ENCODE data around the gene CBFA2T3.

CBFA2T3 gene

GRCh38 chr16:89001117-89002027 lies 24.4 kb upstream of the CBFA2T3 start:
- Histone ChIP-seq H3K4me1 (ENCODE audit: control insufficient read depth, insufficient read depth, low read length) (peaks cover 4% of the 10 kb centered on the region), H3K36me3 (ENCODE audit: control insufficient read depth, insufficient read depth, low read length) (no peaks in the 10 kb centered on the region), H3K4me3 (ENCODE audit: low read depth, low read length) (peak overlapping the region; percentile 18), H3K27me3 (ENCODE audit: control insufficient read depth, insufficient read depth, low read length) (peaks cover 16% of the 10 kb centered on the region), H3K9me3 (ENCODE audit: control insufficient read depth, insufficient read depth, low read length) (peaks cover 5% of the 10 kb centered on the region), H3K9ac (ENCODE audit: low read depth, low read length) (no peak overlapping the region)

GRCh38 chr16:89000207-89000959 lies 23.4 kb upstream of the CBFA2T3 start:
- peaks cover 4% of the 10 kb centered on the region for H3K4me1 ChIP-seq (ENCODE audit: control insufficient read depth, insufficient read depth, low read length)
- no peak overlapping the region for H3K9ac ChIP-seq (ENCODE audit: low read depth, low read length)
- H3K27me3 ChIP-seq (ENCODE audit: control insufficient read depth, insufficient read depth, low read length), result peaks cover 16% of the 10 kb centered on the region
- no peaks in the 10 kb centered on the region for H3K36me3 ChIP-seq (ENCODE audit: control insufficient read depth, insufficient read depth, low read length)
- peak overlapping the region; percentile 49 for H3K4me3 ChIP-seq (ENCODE audit: low read depth, low read length)
- H3K9me3 ChIP-seq (ENCODE audit: control insufficient read depth, insufficient read depth, low read length), result peaks cover 5% of the 10 kb centered on the region

DNA sequence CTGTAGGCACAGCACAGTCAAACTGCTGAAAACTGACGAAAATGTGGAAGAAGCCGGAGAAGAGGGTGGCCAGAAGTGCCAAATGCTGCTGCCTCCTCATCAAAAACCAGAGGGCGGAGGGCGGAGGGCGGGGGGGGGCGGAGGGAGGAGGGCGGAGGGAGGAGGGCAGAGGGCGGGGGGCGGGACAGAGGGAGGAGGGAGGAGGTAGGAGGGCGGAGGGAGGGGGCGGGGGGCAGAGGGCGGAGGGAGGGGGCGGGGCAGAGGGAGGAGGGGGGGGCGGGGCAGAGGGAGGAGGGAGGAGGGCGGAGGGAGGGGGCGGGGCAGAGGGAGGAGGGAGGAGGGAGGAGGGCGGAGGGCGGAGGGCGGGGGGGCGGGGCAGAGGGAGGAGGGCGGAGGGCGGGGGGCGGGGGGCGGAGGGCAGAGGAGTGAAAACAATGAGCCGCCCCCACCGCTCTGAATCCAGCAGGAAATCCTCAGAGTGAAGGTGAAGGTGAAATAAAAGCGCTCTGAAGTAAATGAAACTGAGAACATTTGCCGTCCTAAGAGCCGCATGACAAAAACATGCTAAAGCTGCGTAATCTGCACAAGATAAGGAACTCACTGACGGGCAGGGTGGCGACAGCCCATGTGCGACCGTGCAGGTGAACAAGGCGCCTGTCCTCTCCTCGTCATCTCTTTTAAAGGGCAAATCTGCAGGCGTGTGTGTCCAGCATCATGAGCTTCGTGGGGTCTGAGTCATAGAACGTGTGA lies 22.6 kb upstream of the CBFA2T3 start:
- H3K36me3 ChIP-seq (ENCODE audit: control insufficient read depth, insufficient read depth, low read length), result no peaks in the 10 kb centered on the region
- H3K9me3 ChIP-seq (ENCODE audit: control insufficient read depth, insufficient read depth, low read length), result peaks cover 5% of the 10 kb centered on the region
- H3K4me3 ChIP-seq (ENCODE audit: low read depth, low read length), result peak overlapping the region; percentile 49
- H3K4me1 ChIP-seq (ENCODE audit: control insufficient read depth, insufficient read depth, low read length), result peaks cover 4% of the 10 kb centered on the region
- peaks cover 16% of the 10 kb centered on the region for H3K27me3 ChIP-seq (ENCODE audit: control insufficient read depth, insufficient read depth, low read length)
- H3K9ac ChIP-seq (ENCODE audit: low read depth, low read length), result no peak overlapping the region

DNA sequence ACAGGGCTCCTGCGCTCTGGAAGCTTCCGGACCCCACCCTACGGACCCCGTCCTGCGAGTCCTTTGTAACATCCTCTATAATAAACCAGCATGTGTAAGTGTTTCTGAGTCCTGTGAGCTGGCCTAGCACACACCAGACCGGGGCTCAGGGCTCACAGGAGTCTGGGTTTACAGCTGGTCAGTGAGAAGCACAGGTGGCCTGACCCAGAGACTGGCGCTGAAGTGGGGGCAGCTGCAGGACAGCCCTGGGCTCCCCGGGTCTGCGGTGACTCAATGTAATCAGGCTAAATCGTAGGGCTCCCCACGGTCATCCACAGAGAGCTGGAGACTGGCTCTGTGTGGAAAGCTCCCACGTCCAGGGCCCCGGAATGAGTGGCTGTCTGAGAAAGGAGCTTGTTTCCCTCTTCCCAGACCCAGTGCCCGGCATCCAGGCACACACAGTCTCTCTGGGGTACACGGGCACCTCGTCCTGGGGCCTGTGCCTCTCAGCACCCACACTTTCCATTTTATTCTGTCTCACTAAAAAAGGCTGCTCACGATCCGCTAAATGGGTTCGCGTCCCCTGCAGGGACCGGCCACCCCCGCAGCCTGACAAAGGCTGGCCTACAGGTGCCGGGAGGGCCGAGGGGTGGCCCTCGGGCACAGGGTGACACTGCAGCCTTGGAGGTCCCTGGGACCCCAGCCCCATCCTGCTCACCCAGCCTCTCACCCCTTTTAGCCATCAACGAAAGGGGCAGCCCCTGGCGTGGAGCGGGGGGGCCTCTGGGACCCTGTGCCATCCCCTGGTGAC lies 18.9 kb upstream of the CBFA2T3 start:
- Histone ChIP-seq H3K4me3 (ENCODE audit: low read depth, low read length) (no peak overlapping the region), H3K27me3 (ENCODE audit: control insufficient read depth, insufficient read depth, low read length) (peaks cover 10% of the 10 kb centered on the region), H3K4me1 (ENCODE audit: control insufficient read depth, insufficient read depth, low read length) (peaks cover 4% of the 10 kb centered on the region), H3K9ac (ENCODE audit: low read depth, low read length) (no peak overlapping the region), H3K36me3 (ENCODE audit: control insufficient read depth, insufficient read depth, low read length) (no peaks in the 10 kb centered on the region), H3K9me3 (ENCODE audit: control insufficient read depth, insufficient read depth, low read length) (peaks cover 5% of the 10 kb centered on the region)

DNA sequence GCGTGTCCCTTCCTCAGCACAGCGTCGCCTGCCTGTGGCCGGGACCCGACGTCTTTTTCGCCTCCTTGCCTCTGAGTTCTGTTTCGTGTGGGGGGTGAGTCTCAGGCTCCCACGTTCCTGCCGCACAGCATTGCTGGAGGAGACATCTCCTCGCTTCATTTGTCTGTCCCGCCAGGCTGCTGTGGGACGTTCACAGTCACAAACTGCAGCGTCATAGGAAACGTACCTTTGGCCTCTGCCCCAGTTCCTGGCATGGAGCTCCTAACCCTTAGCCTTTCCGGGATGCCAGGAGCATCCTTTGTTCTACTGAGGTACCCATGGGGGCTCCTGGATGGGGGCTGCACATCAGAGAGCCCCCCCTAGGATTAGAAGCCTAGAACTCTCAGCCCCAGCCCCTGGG lies 18.2 kb upstream of the CBFA2T3 start:
- Histone ChIP-seq H3K36me3 (ENCODE audit: control insufficient read depth, insufficient read depth, low read length) (no peaks in the 10 kb centered on the region), H3K27me3 (ENCODE audit: control insufficient read depth, insufficient read depth, low read length) (peaks cover 3% of the 10 kb centered on the region), H3K9me3 (ENCODE audit: control insufficient read depth, insufficient read depth, low read length) (peaks cover 5% of the 10 kb centered on the region), H3K4me3 (ENCODE audit: low read depth, low read length) (no peak overlapping the region), H3K4me1 (ENCODE audit: control insufficient read depth, insufficient read depth, low read length) (peaks cover 3% of the 10 kb centered on the region), H3K9ac (ENCODE audit: low read depth, low read length) (no peak overlapping the region)

- Histone ChIP-seq H3K36me3 (ENCODE audit: control insufficient read depth, insufficient read depth, low read length) (no peaks in the 10 kb centered on the region), H3K4me1 (ENCODE audit: control insufficient read depth, insufficient read depth, low read length) (no peaks in the 10 kb centered on the region), H3K4me3 (ENCODE audit: low read depth, low read length) (no peak overlapping the region), H3K9me3 (ENCODE audit: control insufficient read depth, insufficient read depth, low read length) (peaks cover 5% of the 10 kb centered on the region), H3K9ac (ENCODE audit: low read depth, low read length) (no peak overlapping the region), H3K27me3 (ENCODE audit: control insufficient read depth, insufficient read depth, low read length) (no peaks in the 10 kb centered on the region)
These were observed 17.7 kb upstream of the CBFA2T3 start for GRCh38 chr16:88994695-88995094.

- H3K9me3 ChIP-seq (ENCODE audit: control insufficient read depth, insufficient read depth, low read length), result peaks cover 5% of the 10 kb centered on the region
- H3K27me3 ChIP-seq (ENCODE audit: control insufficient read depth, insufficient read depth, low read length), result no peaks in the 10 kb centered on the region
- H3K4me1 ChIP-seq (ENCODE audit: control insufficient read depth, insufficient read depth, low read length), result no peaks in the 10 kb centered on the region
- no peak overlapping the region for H3K4me3 ChIP-seq (ENCODE audit: low read depth, low read length)
- H3K9ac ChIP-seq (ENCODE audit: low read depth, low read length), result no peak overlapping the region
- H3K36me3 ChIP-seq (ENCODE audit: control insufficient read depth, insufficient read depth, low read length), result no peaks in the 10 kb centered on the region
These were observed 17.1 kb upstream of the CBFA2T3 start for GRCh38 chr16:88993946-88994600.

DNA sequence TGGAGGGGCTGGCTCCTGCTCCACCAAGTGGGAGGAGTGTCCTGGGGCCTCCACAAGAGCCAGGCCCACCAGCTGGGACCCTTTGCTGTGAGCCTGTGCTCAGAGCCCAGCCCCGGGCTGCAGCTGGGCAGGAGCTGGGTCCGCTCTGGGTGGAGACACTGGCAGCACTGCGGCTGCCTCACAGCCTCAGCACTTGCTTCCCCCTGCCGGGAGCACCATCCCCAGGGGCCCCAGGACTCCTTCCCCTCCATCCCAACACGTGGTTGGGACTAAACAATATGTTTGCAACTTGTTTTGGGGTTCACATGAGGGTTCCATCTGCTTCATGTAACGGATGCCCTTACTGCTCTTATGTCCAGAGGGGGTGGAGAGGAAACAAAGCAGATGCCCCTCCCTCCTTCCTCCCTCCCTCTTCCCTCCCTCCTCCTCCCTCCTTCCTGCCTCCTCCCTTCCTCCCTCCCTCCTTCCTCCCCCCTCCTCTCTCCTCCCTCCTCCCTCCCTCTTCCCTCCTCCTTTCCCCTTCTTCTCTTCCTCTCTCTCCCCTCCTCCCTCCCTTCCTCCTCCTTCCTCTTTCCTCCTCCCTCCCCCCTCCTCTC lies 16.3 kb upstream of the CBFA2T3 start:
- Histone ChIP-seq H3K9me3 (ENCODE audit: control insufficient read depth, insufficient read depth, low read length) (peaks cover 5% of the 10 kb centered on the region), H3K9ac (ENCODE audit: low read depth, low read length) (no peak overlapping the region), H3K36me3 (ENCODE audit: control insufficient read depth, insufficient read depth, low read length) (no peaks in the 10 kb centered on the region), H3K4me1 (ENCODE audit: control insufficient read depth, insufficient read depth, low read length) (no peaks in the 10 kb centered on the region), H3K27me3 (ENCODE audit: control insufficient read depth, insufficient read depth, low read length) (no peaks in the 10 kb centered on the region), H3K4me3 (ENCODE audit: low read depth, low read length) (no peak overlapping the region)

DNA sequence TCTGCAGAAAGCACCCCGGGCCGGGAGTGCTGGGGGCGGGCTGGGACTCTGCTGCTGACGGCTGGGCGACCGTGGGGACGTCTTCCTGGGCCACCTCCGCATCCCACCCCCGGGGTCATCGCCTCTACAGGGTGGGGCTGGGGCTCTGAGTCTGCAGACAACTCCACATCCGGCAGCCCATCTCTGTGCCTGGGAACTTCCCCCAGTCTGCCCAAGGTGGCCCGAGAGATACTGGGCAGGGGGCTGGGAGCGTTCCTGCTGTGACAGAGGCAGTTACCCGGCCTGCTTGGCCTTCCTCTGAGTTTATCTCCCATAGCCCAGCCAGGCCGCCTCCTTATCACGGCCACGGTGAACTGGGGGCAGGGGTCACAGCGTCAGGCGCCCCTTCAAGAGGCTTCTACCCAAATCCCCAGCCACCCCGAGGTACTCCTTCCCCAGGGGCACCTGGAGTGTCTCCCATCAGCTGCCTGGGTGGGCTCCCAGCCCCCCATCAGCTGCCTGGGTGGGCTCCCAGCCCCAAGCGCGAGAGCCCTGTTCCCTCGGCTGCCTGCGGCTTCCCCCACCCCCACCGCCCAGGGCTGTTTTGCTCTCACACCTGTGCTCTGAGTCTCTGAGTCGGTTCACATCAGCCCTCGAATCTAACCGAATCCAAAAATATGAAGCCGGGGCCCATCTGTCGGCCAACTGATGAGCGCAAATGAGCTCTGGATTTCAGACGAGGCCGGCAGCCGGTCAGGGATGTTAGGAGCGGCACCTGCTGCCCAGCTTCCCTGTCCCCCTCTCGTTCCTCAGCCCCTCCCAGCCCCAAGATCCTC lies 15.6 kb upstream of the CBFA2T3 start:
- Histone ChIP-seq H3K9ac (ENCODE audit: low read depth, low read length) (no peak overlapping the region), H3K36me3 (ENCODE audit: control insufficient read depth, insufficient read depth, low read length) (no peaks in the 10 kb centered on the region), H3K4me1 (ENCODE audit: control insufficient read depth, insufficient read depth, low read length) (no peaks in the 10 kb centered on the region), H3K9me3 (ENCODE audit: control insufficient read depth, insufficient read depth, low read length) (peaks cover 5% of the 10 kb centered on the region), H3K27me3 (ENCODE audit: control insufficient read depth, insufficient read depth, low read length) (no peaks in the 10 kb centered on the region), H3K4me3 (ENCODE audit: low read depth, low read length) (no peak overlapping the region)

DNA sequence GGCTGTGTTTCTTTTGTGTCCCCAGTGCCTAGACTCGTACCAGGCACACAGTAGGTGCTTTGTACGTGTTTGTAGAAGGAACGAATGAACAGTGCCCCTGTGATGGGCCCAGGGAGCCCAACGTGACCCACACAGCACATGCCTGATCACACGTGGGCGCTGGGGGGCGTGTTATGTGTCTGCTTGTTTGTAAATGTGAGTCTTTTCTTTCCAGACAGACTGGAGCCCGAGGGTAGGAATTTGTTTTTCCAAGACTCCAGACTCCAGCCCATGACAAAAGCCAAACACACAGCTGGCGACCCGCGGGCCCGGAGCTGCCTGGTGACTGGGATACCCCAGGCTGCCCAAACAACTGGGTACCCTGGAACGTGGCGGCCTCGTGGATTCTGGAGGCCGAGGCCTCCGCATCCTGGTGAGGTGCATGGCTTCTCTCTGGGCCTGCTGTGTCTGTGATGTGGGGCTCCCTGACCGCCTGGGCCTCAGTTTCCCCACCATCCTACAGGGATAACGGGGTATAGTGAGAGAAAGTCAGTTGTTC lies 14.9 kb upstream of the CBFA2T3 start:
- Histone ChIP-seq H3K36me3 (ENCODE audit: control insufficient read depth, insufficient read depth, low read length) (no peaks in the 10 kb centered on the region), H3K9me3 (ENCODE audit: control insufficient read depth, insufficient read depth, low read length) (no peaks in the 10 kb centered on the region), H3K27me3 (ENCODE audit: control insufficient read depth, insufficient read depth, low read length) (no peaks in the 10 kb centered on the region), H3K9ac (ENCODE audit: low read depth, low read length) (no peak overlapping the region), H3K4me1 (ENCODE audit: control insufficient read depth, insufficient read depth, low read length) (no peaks in the 10 kb centered on the region), H3K4me3 (ENCODE audit: low read depth, low read length) (no peak overlapping the region)

Data from iPS-15b (cell line).